HG02970 (cell line): ENCODE measurements around the gene CHKA.

ENCODE experiments used
- ATAC-seq: cut with Tn5 transposase; IDR thresholded peaks from one replicate; pipeline ENCODE4 v1.9.1; 2021; ENCODE audit warnings: mild to moderate bottlenecking, moderate library complexity, moderate number of reproducible peaks; ENCODE audit not compliant: unreplicated experiment, low FRiP score

Gene CHKA

GRCh38 chr11:68143310-68143689, 22.1 kb upstream of the CHKA start:
- ATAC-seq: no peak

GRCh38 chr11:68142441-68143309, 21.5 kb upstream of the CHKA start:
- ATAC-seq: no peak

- no peak for ATAC-seq
Observed at GRCh38 chr11:68142028-68142412, 20.8 kb upstream of the CHKA start.

- ATAC-seq: no peak
Observed at GRCh38 chr11:68141246-68142027, 20.2 kb upstream of the CHKA start.

- no peak for ATAC-seq
Observed at GRCh38 chr11:68140496-68141245, 19.5 kb upstream of the CHKA start.

GRCh38 chr11:68138237-68138636, 17.0 kb upstream of the CHKA start:
- ATAC-seq: no peak

- ATAC-seq: no peak
Observed at GRCh38 chr11:68137833-68138232, 16.6 kb upstream of the CHKA start.

GRCh38 chr11:68136866-68137265, 15.7 kb upstream of the CHKA start:
- ATAC-seq: no peak

GRCh38 chr11:68135161-68135560, 14.0 kb upstream of the CHKA start:
- no peak for ATAC-seq

- no peak for ATAC-seq
Observed at GRCh38 chr11:68133761-68134160, 12.6 kb upstream of the CHKA start.

GRCh38 chr11:68130121-68130520, 8.9 kb upstream of the CHKA start:
- ATAC-seq: no peak

GRCh38 chr11:68128682-68129327, 7.6 kb upstream of the CHKA start:
- ATAC-seq: no peak

GRCh38 chr11:68127714-68128681, 6.8 kb upstream of the CHKA start:
- ATAC-seq: no peak

GRCh38 chr11:68125164-68125563, 4.0 kb upstream of the CHKA start:
- ATAC-seq: no peak

GRCh38 chr11:68122936-68123539, 1.9 kb upstream of the CHKA start:
- no peak for ATAC-seq

- ATAC-seq: peak; percentile 30
Observed at GRCh38 chr11:68120273-68121066, 718 bp downstream of the CHKA start.

GRCh38 chr11:68118706-68119448, 2.3 kb downstream of the CHKA start:
- ATAC-seq: no peak
